ENCODE data around the gene PTGIS.

GRCh38 chr20:49548371-49548947 is 19.5 kb downstream of the PTGIS start:
- TF ChIP-seq EZH2 (IDR thresholded peaks at IDR 0.05) (no peak), CTCF (IDR thresholded peaks at IDR 0.05) (no peak)
